Esophagus muscularis mucosa (tissue), 4 donors: ENCODE measurements around the gene SORBS1. TPM values are rescaled to one million over a fixed set of nuclear protein-coding genes. Genes with fewer than 3 reads are reported as not detected.

Experiments
- DNase-seq: peaks from one replicate; pipeline ENCODE4 v3.0.0-alpha.2; 2017; ENCODE audit errors: extremely low spot score
- H3K27ac ChIP-seq, 4 donors: fragments of 200-600 bp; sonication (generic); replicated peaks in 1 of 4; 1 replicate in 3 of 4; 2 replicates in 1 of 4; pipeline ENCODE4 v1.5.1; 2016 to 2019; ENCODE audit warnings: mild to moderate bottlenecking in 1 of 4
- H3K27me3 ChIP-seq, 4 donors: fragments of 200-600 bp; sonication (generic); one replicate each; pipeline versions ENCODE4 v1.5.1 to v1.6.0; 2016 to 2019
- H3K36me3 ChIP-seq, 4 donors: fragments of 200-600 bp; sonication (generic); one replicate each; pipeline ENCODE4 v1.5.1; 2016 to 2019
- H3K4me1 ChIP-seq, 4 donors: fragments of 200-600 bp; sonication (generic); one replicate each; pipeline ENCODE4 v1.5.1; 2016 to 2019
- H3K4me3 ChIP-seq, 4 donors: fragments of 200-600 bp; sonication (generic); 1 replicate in 2 of 4; 2 replicates in 2 of 4; pipeline ENCODE4 v1.5.1; 2016 to 2019; ENCODE audit warnings: mild to moderate bottlenecking in 4 of 4, moderate library complexity in 1 of 4
- H3K9me3 ChIP-seq, 4 donors: fragments of 200-600 bp; sonication (generic); 1 replicate in 3 of 4; 2 replicates in 1 of 4; pipeline ENCODE4 v1.5.1; 2016 to 2019
- EP300 ChIP-seq: sonication (generic); formaldehyde crosslinking; IDR thresholded peaks from one replicate; pipeline ENCODE4 v1.6.1; 2017; ENCODE audit warnings: antibody characterized with exemption
- POLR2A ChIP-seq: fragments of 450-650 bp; IDR thresholded peaks from one replicate; pipeline ENCODE4 v1.6.1; 2017; ENCODE audit warnings: antibody characterized with exemption, moderate library complexity, mild to moderate bottlenecking, low read depth
- POLR2AphosphoS5 ChIP-seq, 2 donors: sonication (generic); formaldehyde crosslinking; IDR thresholded peaks; one replicate each; pipeline ENCODE4 v1.6.1; 2017; ENCODE audit warnings: antibody characterized with exemption in 2 of 2
- WGBS: methylation state at CpG from one replicate; pipeline ENCODE4 v1.1.5; 2018; 5-methylcytosine and 5-hydroxymethylcytosine counted together
- intact Hi-C: fragments of 100-400 bp; cut with DNase I; formaldehyde crosslinking; loops from one replicate; pipeline ENCODE4 v1.15.1; 2023
- total RNA-seq, 4 donors: library from RNA; depleted of rRNA; stranded (reverse); fragments of >200 nt; gene quantifications; one replicate each; pipeline versions ENCODE4 v1.1.0 to v1.2.1, GENCODE V29; 2016
- TF ChIP-seq, protein P1 (sequence below), 3 experiments: fragments of 200-600 bp in 2 of 3; fragments of 450-650 bp in 1 of 3; sonication (generic) in 2 of 3; IDR thresholded peaks; one replicate each; pipeline ENCODE4 v1.5.1; 2017 to 2019; ENCODE audit warnings: antibody characterized with exemption in 3 of 3, mild to moderate bottlenecking in 2 of 3, moderate library complexity in 1 of 3

Gene SORBS1
- total RNA-seq, 4 donors from 2014 or later, result 1,569 to 2,231 (median 1,854) TPM

DNA sequence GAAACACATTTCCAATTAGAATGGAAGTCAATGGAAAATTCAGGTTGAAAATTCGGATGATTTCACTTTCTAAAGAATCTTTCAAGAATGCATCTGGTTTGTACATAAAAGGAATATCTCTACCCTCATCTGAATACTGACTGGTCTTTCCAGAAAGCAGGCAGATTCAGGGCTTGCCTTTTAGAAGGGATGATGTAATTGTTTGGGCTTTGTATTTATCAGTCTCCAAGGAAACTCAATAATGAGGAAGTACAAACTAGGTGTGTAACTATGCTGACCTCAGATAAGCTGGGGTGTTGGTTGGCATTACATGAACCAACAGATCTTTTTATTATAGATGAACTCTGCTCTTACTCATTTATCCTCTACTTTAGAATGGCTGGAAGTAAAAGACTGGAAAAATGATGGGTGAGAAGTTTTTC is 294.5 kb downstream of the SORBS1 start:
- DNase-seq, result no peak
- H3K27me3 ChIP-seq, result no peaks in the 10 kb centered on the region
- peak overlapping the region; percentile 63 to 74 (median 68) for H3K27ac ChIP-seq
- H3K9me3 ChIP-seq, result no peaks in the 10 kb centered on the region
- intact Hi-C loops, result no loop called here
- WGBS, result 30% methylated on average over 1 of the region's 1 CpG
- no peak for TF ChIP-seq EP300
- peak; percentile 11 to 60 for TF ChIP-seq POLR2AphosphoS5 (IDR thresholded peaks at IDR 0.05)
- H3K4me3 ChIP-seq, result no peak overlapping the region
- peaks cover 0 to 77% (median 15%) of the 10 kb centered on the region in 4 donors for H3K36me3 ChIP-seq
- peaks cover 21 to 62% (median 31%) of the 10 kb centered on the region in 4 donors for H3K4me1 ChIP-seq

DNA sequence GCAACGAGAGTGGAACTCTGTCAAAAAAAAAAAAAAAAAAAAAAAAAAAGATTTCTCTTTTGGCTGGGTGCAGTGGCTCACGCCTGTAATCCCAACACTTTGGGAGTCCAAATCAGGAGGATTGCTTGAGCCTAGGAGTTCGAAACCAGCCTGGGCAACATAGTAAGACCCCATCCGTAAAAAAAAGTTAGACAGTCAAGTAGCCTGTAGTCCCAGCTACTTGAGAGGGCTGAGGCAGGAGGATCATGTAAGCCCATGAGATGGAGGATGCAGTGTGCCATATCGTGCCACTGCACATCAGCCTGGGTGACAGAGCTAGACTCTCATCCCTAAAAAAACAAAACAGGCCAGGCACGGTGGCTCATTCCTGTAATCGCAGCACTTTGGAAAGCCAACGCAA is 295.6 kb downstream of the SORBS1 start:
- Histone ChIP-seq H3K27ac (peak overlapping the region in 1 of 4 donors; percentile 69), H3K9me3 (no peaks in the 10 kb centered on the region), H3K27me3 (no peaks in the 10 kb centered on the region), H3K4me1 (peaks cover 31 to 73% (median 40%) of the 10 kb centered on the region in 4 donors), H3K4me3 (no peak overlapping the region), H3K36me3 (peaks cover 0 to 74% (median 15%) of the 10 kb centered on the region in 4 donors)
- no peak for DNase-seq
- TF ChIP-seq, protein P1, sequence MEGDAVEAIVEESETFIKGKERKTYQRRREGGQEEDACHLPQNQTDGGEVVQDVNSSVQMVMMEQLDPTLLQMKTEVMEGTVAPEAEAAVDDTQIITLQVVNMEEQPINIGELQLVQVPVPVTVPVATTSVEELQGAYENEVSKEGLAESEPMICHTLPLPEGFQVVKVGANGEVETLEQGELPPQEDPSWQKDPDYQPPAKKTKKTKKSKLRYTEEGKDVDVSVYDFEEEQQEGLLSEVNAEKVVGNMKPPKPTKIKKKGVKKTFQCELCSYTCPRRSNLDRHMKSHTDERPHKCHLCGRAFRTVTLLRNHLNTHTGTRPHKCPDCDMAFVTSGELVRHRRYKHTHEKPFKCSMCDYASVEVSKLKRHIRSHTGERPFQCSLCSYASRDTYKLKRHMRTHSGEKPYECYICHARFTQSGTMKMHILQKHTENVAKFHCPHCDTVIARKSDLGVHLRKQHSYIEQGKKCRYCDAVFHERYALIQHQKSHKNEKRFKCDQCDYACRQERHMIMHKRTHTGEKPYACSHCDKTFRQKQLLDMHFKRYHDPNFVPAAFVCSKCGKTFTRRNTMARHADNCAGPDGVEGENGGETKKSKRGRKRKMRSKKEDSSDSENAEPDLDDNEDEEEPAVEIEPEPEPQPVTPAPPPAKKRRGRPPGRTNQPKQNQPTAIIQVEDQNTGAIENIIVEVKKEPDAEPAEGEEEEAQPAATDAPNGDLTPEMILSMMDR (IDR thresholded peaks at IDR 0.05), result no peak
- no peak for TF ChIP-seq POLR2AphosphoS5 (IDR thresholded peaks at IDR 0.05)
- no peak for TF ChIP-seq POLR2A
- TF ChIP-seq EP300, result no peak
- intact Hi-C loops, result no loop called here
- WGBS, result 86% methylated on average over 8 of the region's 8 CpGs

DNA sequence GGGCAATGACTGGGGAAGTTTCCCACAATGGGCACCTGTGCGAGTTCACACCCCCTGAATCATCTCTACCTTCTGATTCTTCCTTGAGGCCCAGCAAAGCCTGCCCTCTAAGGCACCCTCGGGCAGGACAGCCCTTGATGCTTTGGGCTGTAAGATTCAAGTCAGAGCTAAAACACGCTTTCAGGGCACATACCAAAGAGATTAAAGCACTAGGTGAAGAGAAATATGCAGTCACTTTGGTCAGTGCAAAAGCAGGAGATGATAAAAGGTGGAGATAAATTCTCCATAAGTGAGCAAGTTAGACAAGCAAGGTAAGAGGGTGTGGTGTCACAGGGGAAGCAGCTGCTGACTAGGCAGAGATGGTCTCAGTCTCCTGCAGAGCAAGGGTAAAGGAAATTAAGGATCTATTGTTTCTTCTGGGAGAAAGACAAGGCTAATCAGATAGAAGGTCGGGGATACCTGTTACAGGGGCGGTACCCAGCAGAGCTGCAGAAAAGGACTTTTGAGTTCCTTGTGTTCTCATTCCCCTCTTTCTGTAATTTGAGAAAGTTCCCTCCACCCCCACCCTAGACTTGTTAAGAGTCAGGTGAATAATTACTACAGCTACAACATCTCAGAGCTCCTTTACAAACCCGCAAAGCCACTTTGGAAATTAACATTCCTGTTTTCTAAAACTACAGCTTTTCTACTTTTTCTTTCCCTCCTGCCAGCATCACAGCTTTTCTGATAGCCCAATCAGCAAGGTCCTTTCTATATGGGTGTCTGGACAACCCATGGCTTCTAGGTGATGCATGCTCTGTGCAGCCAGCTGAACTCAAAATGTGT is 296.7 kb downstream of the SORBS1 start:
- intact Hi-C loops, result no loop called here
- 74% methylated on average over 5 of the region's 6 CpGs for WGBS
- DNase-seq, result no peak

DNA sequence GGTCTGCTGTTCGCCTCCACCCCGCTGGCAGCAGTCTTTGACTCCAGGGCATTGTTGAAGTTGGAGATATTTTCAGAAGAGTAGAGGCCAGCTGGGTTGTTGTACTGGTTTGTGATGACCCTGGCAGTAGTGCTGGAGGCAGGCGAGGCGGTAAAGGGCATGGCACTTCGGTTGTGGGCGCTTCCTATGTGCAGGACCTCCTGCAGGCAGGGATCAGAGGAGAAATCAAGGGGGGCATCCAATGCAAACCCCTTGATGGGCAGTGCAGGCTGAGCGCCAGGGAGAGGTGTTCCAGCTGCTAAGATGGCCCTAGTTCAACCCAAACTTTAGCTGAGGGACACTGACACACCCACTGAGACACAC is 297.3 kb downstream of the SORBS1 start:
- DNase-seq, result no peak
- intact Hi-C loops, result no loop called here
- no peak overlapping the region for H3K4me3 ChIP-seq
- 83% methylated on average over 6 of the region's 7 CpGs for WGBS
- no peak for TF ChIP-seq POLR2A
- TF ChIP-seq POLR2AphosphoS5 (IDR thresholded peaks at IDR 0.05), result no peak
- TF ChIP-seq, protein P1 (IDR thresholded peaks at IDR 0.05), result no peak
- TF ChIP-seq EP300, result no peak
- H3K9me3 ChIP-seq, result no peaks in the 10 kb centered on the region
- no peak overlapping the region for H3K27ac ChIP-seq
- H3K27me3 ChIP-seq, result no peaks in the 10 kb centered on the region
- peaks cover 29 to 72% (median 41%) of the 10 kb centered on the region in 4 donors for H3K4me1 ChIP-seq
- H3K36me3 ChIP-seq, result peaks cover 0 to 76% (median 18%) of the 10 kb centered on the region in 4 donors

More for the DNA sequence above, 296.7 kb downstream of the SORBS1 start:
- H3K27ac ChIP-seq, result no peak overlapping the region
- H3K4me3 ChIP-seq, result no peak overlapping the region
- peaks cover 32 to 78% (median 44%) of the 10 kb centered on the region in 4 donors for H3K4me1 ChIP-seq
- TF ChIP-seq, protein P1 (IDR thresholded peaks at IDR 0.05), result no peak
- no peaks in the 10 kb centered on the region for H3K27me3 ChIP-seq
- H3K36me3 ChIP-seq, result peaks cover 0 to 74% (median 17%) of the 10 kb centered on the region in 4 donors
- H3K9me3 ChIP-seq, result no peaks in the 10 kb centered on the region

DNA sequence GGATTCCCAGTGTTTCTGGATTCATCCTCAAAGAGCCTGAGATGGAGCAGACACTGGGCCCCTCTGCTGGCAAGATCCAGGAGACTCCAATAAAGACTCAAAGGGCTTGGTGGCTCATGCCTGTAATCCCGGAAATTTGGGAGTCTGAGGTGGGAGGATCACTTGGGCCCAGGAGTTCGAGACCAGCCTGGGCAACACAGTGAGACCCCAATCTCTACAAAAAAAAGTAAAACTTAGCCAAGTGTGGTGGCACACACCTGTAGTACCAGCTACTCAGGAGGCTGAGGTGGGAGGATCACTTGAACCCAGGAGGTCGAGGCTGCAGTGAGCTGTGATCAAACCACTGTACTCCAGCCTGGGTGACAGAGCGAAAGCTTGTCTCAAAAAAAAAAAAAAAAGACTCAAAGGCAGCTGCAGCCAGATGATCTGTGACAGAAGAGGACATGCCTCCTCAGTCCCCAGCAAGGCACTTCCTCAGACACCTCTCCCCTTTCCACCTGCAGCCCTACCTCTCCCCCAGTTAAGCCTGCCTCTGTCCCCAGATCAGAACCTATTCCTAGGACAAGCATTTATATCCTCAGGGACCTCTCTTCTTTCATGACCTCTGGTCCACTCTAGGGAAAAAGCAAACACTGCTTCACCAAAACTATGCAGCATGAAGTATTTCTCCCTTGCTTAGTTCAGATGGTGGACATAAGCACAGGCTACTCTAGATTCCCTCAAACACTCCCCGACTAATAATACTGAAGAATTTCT is 298.2 kb downstream of the SORBS1 start:
- Histone ChIP-seq H3K4me1 (peaks cover 21 to 63% (median 32%) of the 10 kb centered on the region in 4 donors), H3K27me3 (no peaks in the 10 kb centered on the region), H3K9me3 (no peaks in the 10 kb centered on the region), H3K36me3 (peaks cover 0 to 79% (median 18%) of the 10 kb centered on the region in 4 donors), H3K4me3 (no peak overlapping the region), H3K27ac (no peak overlapping the region)
- no peak for DNase-seq
- TF ChIP-seq EP300 (no peak), POLR2A (no peak), POLR2AphosphoS5 (IDR thresholded peaks at IDR 0.05) (no peak)
- TF ChIP-seq, protein P1 (IDR thresholded peaks at IDR 0.05), result no peak
- 72% methylated on average over 5 of the region's 5 CpGs for WGBS
- intact Hi-C loops, result no loop called here
